NCI-H446 treated with DMSO at 0.1 percent for 48 hours (cell line): ENCODE measurements around the gene TGOLN2.
"Not testable (repeated sequence)": the region's sequence is repeated elsewhere in the genome, so short reads cannot be mapped to it uniquely, and the experiment has no call there.

Source experiments
- DNase-seq: peaks from one replicate; lab custom pipeline; 2025; lab: John Stamatoyannopoulos, UW

TGOLN2 gene

GRCh38 chr2:85327822-85328617, at the start of gene TGOLN2:
Gene TGOLN2, minus strand, starts transcription at chr2:85327989. Its CDS starts 27 bp downstream, at chr2:85327962.
- peak; percentile 79 for DNase-seq

DNA sequence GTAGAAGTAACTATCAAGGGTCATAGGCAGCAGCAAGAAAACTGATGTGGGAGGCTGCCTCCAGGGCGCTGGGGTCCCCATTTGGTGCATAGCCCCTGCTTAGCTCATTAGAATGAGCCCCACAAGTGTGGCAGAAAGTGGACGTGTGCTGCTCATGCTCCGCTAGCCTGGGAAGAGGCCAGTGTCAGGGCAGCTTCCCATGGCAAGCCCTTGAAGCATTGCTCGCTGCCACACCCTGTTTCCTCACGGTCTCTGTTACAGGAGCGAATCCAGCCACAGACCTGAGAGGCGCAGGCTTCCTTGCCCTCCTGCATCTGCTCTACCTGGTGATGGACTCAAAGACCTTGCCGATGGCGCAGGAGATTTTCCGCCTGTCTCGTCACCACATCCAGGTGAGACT, 49.3 kb upstream of the TGOLN2 start:
- DNase-seq, result no peak

DNA sequence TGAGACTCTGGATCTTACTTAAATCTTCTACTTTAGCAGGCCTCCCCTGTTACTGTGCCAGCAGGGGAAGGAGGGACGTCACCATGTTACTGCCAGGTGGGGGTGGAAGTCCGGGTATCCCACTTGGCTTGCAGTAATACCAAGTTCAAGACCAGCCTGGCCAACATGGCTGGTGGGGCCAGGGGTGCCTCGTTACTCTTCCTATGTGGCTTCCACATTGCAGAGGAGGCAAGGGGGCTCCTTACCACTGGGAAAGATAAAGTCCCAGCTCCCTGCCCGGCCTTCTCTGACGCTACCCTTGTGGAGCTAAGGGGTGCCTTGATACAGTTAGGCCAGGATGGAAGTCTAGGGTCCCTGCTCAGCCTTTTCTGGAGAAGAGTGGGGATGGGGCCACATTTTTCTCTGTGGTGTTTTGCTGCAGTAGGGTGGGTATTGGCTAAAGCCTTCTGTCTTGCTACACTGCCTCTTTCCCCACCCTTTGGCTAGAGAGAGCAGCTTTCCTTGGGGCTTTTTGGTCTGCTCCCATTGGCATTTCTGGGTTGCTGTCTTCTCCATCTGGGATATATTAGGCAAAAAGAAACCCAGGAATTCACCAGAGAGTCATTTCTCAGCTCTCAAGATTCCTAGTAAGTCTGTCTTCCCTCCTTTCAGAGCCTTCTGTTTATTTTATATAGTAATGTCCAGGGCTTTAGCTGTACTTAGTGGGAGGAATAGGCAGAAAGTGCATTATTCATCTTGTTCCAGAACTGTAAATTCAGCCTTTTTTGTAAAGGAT, 48.7 kb upstream of the TGOLN2 start:
- no peak for DNase-seq

GRCh38 chr2:85371045-85371444, 43.3 kb upstream of the TGOLN2 start:
- no peak for DNase-seq

- DNase-seq, result no peak
Measured at GRCh38 chr2:85369500-85369899, 41.7 kb upstream of the TGOLN2 start.

DNA sequence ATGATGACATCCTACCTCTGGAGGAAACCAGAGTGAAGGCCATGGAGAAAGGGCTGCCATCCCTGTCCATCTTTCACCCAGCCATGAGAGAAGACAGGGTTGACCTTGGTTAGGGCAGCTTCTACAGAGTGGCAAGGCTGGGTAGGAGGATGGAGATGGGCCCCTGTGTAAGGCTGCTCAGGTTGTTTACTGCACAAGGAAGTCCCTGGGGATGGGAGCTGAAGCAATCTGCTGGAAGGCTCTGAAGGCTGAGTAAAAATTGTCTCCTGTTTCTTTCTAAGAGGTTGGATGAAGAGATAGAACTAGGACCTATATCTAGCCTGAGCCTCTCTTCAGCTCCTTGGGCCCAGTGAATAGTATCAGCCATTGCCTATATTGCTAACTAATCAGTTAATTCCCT, 41.1 kb upstream of the TGOLN2 start:
- no peak for DNase-seq

DNA sequence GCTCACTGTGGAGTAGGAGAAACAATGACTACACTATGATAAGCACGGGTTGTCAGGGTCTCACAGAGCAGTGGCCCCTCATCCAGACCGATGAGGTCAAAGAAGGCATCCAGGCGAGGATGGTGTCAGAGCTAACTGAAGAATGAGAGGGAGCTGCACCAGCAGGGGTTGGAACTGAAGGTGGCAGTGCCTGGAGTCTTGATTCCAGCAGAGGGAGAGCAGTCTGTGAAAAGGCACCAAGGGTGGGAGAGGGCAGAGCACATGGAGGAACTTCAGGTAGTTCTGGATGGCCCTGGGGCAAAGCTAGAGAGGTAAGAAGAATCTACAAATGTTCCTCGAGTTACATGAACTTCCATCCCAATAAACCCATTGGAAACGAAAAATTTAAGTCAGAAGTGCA, 39.4 kb upstream of the TGOLN2 start:
- no peak for DNase-seq

- DNase-seq, result not testable (repeated sequence)
Measured at GRCh38 chr2:85362653-85363387, 35.0 kb upstream of the TGOLN2 start.

DNA sequence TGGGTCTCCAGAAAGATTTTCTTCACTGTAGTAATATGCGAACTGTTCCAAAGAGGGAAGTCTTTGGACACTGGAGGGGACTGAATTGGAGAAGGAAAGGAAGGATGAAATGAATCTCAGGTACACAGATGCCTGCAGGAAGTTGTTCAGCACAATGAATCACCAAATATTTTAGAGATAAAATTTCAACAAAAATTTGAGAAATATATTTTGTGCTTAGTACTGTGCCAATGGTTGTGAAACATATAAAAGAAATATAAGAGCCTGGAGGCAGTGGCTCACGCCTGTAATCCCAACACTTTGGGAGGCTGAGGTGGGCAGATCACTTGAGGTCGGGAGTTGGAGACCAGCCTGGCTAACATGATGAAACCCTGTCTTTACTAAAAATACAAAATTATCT, 29.9 kb upstream of the TGOLN2 start:
- no peak for DNase-seq

DNA sequence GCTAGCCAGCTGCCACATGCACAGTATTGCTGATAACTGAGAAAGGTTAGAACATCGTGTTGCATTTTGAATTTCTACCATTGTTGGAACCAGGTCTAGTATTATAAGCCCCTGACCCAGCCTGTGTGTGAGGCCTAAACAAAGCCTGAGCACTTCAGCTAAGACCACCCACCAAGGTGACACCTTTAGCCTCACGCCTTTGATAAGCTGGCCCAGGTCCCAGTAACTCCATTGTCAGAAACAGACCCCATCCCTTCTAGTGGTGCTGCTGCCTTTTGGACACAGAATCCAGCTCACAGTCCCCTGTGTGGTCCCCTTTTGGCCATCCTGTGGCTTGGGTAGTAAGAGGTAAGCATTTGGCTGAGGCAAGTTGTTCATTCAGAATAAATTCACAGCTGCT, 28.4 kb upstream of the TGOLN2 start:
- no peak for DNase-seq

DNA sequence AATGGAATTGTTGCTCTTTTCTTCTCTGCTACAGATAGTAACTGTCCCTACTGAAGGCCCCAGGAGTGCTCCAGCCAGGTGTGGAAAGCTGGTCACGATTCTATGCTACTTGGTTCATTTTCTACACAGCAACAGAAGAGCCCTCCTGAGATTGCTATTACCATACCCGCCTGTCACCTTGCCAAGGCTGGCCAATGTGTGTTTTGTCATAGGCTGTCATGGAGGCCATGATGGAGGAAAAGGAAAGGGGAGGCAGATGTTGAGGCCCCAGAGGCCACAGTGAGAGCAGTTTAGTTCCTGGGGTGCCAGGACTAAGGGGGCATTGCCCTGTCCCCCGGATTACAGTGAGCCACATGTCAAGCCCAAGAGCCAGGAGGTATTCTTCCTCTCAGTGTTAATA, 27.7 kb upstream of the TGOLN2 start:
- DNase-seq, result no peak

- DNase-seq, result no peak
Measured at GRCh38 chr2:85355073-85355410, 27.3 kb upstream of the TGOLN2 start.

DNA sequence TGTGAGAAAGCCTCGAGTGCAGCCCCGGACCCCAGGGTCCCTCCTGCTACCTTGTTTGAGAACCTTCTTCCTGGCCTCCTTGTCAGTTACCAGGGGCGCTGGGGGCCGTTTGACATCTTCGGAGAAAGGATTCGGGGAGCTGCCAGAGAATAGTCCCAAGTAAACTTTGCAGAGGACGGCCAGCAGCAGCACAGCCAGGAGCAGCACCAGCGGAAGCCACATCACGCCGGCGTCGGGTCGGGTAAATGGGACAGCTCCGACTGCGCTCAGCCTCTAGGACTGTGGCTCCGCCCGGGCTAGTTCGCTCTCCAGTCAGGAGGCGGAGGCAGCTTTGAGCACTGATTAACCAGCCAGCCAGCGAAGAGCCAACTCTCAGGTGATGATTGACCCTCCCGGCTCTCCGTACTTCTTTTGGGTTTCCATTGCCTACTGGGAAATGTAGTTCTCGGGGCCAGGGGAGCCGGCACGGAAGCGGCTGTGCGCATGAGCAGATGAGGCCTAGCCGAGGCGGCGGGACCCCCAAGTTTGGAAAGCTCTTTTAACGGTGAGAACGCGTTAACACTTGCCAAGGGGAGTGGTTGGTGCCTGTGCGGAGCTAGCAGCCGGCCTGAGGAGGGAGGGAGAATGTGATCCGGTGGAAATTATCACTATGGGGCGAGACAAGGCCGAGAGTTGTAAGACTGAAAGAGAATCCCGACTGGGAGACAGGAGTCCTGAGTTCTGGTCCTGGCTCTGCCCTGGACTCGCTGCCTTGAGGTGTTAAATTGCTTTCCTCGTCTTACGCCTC, 26.7 kb upstream of the TGOLN2 start, which contains the start of the genes ELMOD3 and RETSAT:
TSS of gene ELMOD3 (plus strand) at position 484 of the 787 bp plus-strand sequence. CDS start 2,430 bp downstream, outside the sequence.
TSS of gene RETSAT (minus strand) at position 243 of the 787 bp plus-strand sequence. CDS start at position 222, 21 bp downstream.
- peak; percentile 98 for DNase-seq

GRCh38 chr2:85353876-85354285, 26.1 kb upstream of the TGOLN2 start:
- no peak for DNase-seq

DNA sequence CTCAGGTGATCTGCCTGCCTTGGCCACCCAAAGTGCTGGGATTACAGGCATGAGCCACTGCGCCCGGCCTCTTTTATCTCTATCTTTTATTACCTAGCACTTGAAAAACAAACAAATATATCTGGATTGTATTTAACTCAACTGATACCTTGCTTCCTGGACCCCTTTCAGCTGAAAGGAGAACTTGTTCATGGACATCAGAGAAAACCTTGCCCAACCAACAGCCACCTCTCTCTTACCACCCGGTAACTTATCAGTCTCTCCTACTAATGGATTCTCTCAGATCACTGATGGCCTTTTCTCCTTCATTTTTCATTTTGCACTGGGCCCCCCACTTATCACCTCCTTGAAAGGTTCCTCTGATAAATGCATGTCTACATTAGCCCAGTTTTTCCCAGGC, 19.8 kb upstream of the TGOLN2 start:
- DNase-seq, result no peak

DNA sequence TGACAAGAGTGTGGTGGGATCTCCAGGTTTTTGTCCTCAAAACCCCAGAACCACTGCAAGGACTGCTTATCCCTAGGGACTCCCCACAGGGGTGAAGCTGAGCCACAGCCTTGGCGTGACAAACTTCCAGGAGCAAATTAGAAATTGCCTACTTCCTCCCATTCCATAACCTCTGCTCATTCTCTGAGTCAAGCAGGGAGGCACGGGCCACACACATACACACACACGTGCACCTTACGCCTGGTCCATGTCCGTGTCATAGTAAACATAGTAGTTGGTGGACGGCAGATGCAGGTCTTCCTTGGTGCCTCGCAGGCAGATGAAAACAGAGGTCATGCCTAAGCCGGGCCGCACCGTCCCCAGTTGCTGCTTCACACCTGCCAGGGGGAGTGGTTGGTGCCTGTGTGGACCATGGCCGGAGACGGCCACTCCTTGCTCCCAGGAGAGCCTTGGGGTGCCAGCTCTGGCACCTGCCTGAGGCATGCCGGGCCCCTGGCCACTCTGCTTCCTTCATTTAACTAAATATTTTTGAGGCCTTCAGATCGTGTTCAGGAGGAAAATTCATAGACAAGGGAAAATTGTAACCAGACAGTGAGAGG, 16.7 kb upstream of the TGOLN2 start:
- no peak for DNase-seq

DNA sequence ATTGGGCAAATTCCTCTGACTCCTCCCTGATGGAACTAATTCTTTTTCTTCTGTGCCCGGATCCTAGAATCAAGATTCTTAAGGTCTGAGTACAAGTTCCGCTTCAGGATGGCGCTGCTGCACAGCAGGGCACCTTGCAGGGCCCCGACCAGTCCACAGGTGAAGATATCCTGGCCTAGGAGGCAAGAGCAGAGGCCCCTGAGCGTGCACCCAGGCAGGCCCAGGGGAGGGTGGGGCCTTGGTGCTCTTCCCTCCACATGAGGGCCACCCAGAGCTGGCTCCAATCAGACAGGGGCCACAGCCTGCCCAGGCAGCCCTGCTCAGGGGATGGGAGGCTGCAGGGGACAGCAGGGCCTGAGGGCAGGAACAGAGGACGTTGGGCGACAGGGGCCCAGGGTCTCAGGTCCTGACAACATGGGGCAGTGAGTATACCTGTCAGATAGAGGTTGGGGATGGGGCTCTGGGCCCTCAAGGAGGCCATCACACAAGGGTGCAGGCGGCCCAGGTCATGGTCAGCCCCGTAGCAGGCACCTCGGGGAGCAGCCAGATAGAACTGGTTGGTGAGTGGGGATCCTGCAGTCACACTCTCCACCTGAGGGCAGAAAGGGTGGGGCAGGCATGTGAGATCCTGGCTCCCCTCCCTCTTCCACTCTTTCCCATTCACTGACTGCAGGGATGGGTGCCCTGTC, 15.6 kb upstream of the TGOLN2 start:
- not testable (repeated sequence) for DNase-seq

DNA sequence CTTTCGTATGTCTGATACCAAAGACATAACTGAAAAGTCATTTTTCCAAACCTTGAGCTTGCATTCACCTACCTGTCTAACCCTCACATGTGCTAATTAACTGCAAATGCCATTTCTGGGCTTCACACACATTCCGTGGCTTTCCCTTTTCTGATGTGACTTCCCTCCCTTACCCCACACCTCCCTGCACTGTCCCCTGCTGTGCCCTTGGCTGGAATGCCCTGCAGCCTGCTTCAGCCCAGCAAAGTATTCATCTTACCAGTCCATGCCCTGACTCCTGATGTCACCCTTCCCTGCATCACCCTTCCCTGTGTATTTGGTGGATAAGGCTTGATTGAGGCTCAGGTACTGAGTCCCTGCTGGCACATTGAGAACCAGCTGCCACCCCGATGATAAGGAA, 14.4 kb upstream of the TGOLN2 start:
- DNase-seq, result no peak

DNA sequence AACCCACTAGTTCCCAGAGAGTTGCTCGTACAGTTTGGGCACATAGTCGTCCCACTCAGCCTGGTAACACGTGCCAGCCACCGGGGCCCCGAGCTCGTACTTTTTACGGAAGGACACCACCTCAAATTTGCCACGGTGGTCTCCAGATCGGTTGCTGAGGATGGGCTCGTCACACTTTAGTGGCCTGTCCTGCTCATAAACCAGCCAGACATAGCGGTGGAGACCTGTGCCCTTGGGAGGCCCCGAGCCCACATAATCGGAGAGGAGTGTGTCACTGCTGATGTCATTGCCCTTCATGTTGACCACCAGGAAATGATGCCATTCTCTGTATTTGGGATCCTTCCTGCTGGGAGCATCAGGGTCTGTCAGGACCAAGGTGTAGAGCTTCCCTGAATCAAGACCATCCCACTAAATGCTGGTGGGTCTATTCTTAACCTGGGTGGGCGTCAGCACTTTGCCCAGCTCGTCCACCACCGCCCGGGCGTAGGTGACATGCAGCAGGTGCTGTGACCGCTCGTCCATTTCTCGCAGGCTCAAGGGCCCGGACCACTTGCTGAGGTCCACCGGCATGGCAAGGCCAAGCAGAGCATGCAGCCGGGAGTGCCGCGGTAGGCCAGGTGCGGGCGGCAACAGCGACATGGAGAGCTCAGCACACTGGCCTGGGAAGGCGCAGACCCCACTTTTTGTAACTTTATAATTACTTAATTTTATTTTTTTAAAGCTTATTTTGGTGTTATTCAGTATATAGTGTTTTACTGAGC, 13.7 kb upstream of the TGOLN2 start:
- DNase-seq, result no peak
